ENCODE measurements around the gene GFRAL.
"Not testable (repeated sequence)": the region's sequence is repeated elsewhere in the genome, so short reads cannot be mapped to it uniquely, and the experiment has no call there.

GFRAL gene

GRCh38 chr6:55282115-55282514, 45.2 kb upstream of the GFRAL start:
- no peaks in the 10 kb centered on the region for H3K27me3 ChIP-seq (ENCODE audit: control insufficient read depth, low read length)
- H3K4me1 ChIP-seq (ENCODE audit: control insufficient read depth, low read length), result no peaks in the 10 kb centered on the region
- no peak overlapping the region for H3K4me2 ChIP-seq (ENCODE audit: low read length)
- H3K4me3 ChIP-seq (ENCODE audit: low read length), result no peak overlapping the region
- no peaks in the 10 kb centered on the region for H4K20me1 ChIP-seq (ENCODE audit: control insufficient read depth, insufficient read depth, low read depth, low read length)
- H3K9me2 ChIP-seq (replicated peaks; ENCODE audit: control insufficient read depth, low read length), result no peaks in the 10 kb centered on the region
- TF ChIP-seq, protein P1, sequence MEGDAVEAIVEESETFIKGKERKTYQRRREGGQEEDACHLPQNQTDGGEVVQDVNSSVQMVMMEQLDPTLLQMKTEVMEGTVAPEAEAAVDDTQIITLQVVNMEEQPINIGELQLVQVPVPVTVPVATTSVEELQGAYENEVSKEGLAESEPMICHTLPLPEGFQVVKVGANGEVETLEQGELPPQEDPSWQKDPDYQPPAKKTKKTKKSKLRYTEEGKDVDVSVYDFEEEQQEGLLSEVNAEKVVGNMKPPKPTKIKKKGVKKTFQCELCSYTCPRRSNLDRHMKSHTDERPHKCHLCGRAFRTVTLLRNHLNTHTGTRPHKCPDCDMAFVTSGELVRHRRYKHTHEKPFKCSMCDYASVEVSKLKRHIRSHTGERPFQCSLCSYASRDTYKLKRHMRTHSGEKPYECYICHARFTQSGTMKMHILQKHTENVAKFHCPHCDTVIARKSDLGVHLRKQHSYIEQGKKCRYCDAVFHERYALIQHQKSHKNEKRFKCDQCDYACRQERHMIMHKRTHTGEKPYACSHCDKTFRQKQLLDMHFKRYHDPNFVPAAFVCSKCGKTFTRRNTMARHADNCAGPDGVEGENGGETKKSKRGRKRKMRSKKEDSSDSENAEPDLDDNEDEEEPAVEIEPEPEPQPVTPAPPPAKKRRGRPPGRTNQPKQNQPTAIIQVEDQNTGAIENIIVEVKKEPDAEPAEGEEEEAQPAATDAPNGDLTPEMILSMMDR (IDR thresholded peaks at IDR 0.05; ENCODE audit: low read depth, low read length, poor library complexity, severe bottlenecking), result no peak
- no peak for TF ChIP-seq EZH2phosphoT487 (IDR thresholded peaks at IDR 0.05; ENCODE audit: borderline replicate concordance, low read length)
- no peaks in the 10 kb centered on the region for H3K9me3 ChIP-seq (ENCODE audit: control insufficient read depth, insufficient read depth, low read length)
- no peaks in the 10 kb centered on the region for H3F3A ChIP-seq (ENCODE audit: control insufficient read depth, insufficient read depth)
- H3K27ac ChIP-seq (ENCODE audit: low read depth, low read length), result no peak overlapping the region
- no peaks in the 10 kb centered on the region for H3K79me2 ChIP-seq (ENCODE audit: control insufficient read depth, low read length)
- H3K36me3 ChIP-seq (ENCODE audit: control insufficient read depth, low read length), result no peaks in the 10 kb centered on the region

DNA sequence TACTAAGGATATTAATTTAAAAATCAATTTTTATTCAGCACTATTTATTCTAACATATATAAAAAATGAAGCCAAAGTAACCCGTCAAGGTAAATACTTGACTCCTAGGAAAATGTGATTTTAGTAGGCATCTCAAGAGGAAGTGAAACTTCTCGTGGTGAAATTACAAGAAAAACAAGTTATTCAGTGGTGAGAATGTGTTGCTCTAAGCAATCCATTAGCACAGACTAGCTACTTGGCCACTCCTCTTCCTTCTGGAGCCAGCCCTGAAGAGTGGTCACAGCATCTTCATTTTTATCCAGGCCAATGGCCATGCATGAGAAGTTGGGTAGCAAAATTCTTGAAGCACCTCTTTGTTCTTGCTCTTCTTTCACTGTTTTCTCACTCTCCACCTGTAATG, 40.4 kb upstream of the GFRAL start:
- H3K27ac ChIP-seq (ENCODE audit: low read depth, low read length), result no peak overlapping the region
- no peaks in the 10 kb centered on the region for H3K27me3 ChIP-seq (ENCODE audit: control insufficient read depth, low read length)
- no peaks in the 10 kb centered on the region for H3K4me1 ChIP-seq (ENCODE audit: control insufficient read depth, low read length)
- no peaks in the 10 kb centered on the region for H3K9me2 ChIP-seq (replicated peaks; ENCODE audit: control insufficient read depth, low read length)
- no peaks in the 10 kb centered on the region for H3K79me2 ChIP-seq (ENCODE audit: control insufficient read depth, low read length)
- no peaks in the 10 kb centered on the region for H3K9me3 ChIP-seq (ENCODE audit: control insufficient read depth, insufficient read depth, low read length)
- TF ChIP-seq EZH2phosphoT487 (IDR thresholded peaks at IDR 0.05; ENCODE audit: borderline replicate concordance, low read length), result no peak
- TF ChIP-seq, protein P1 (IDR thresholded peaks at IDR 0.05; ENCODE audit: low read depth, low read length, poor library complexity, severe bottlenecking), result no peak
- H3K4me3 ChIP-seq (ENCODE audit: low read length), result no peak overlapping the region
- no peak overlapping the region for H3K4me2 ChIP-seq (ENCODE audit: low read length)
- H3K36me3 ChIP-seq (ENCODE audit: control insufficient read depth, low read length), result no peaks in the 10 kb centered on the region
- no peaks in the 10 kb centered on the region for H4K20me1 ChIP-seq (ENCODE audit: control insufficient read depth, insufficient read depth, low read depth, low read length)
- H3F3A ChIP-seq (ENCODE audit: control insufficient read depth, insufficient read depth), result no peaks in the 10 kb centered on the region

DNA sequence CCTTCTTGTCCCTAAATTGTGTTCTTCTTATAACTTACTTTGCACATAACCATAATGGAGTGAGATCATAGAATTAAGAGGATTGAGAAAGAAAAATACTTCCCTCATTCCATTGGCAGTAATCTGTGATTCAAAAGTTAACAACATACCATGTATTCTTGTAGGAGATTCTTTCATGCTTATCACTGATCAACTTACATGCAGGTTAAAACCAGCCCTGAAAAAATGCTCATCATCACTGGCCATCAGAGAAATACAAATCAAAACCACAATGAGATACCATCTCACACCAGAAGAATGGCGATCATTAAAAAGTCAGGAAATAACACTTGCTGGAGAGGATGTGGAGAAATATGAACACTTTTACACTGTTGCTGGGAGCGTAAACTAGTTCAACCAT, 36.5 kb upstream of the GFRAL start:
- Histone ChIP-seq H3K27ac (ENCODE audit: low read depth, low read length) (no peak overlapping the region), H3K9me2 (replicated peaks; ENCODE audit: control insufficient read depth, low read length) (no peaks in the 10 kb centered on the region), H3F3A (ENCODE audit: control insufficient read depth, insufficient read depth) (no peaks in the 10 kb centered on the region), H3K79me2 (ENCODE audit: control insufficient read depth, low read length) (no peaks in the 10 kb centered on the region), H3K4me2 (ENCODE audit: low read length) (no peak overlapping the region), H3K9me3 (ENCODE audit: control insufficient read depth, insufficient read depth, low read length) (no peaks in the 10 kb centered on the region), H3K27me3 (ENCODE audit: control insufficient read depth, low read length) (no peaks in the 10 kb centered on the region), H3K36me3 (ENCODE audit: control insufficient read depth, low read length) (no peaks in the 10 kb centered on the region), H4K20me1 (ENCODE audit: control insufficient read depth, insufficient read depth, low read depth, low read length) (no peaks in the 10 kb centered on the region), H3K4me3 (ENCODE audit: low read length) (no peak overlapping the region), H3K4me1 (ENCODE audit: control insufficient read depth, low read length) (no peaks in the 10 kb centered on the region)
- TF ChIP-seq, protein P1 (IDR thresholded peaks at IDR 0.05; ENCODE audit: low read depth, low read length, poor library complexity, severe bottlenecking), result no peak
- no peak for TF ChIP-seq EZH2phosphoT487 (IDR thresholded peaks at IDR 0.05; ENCODE audit: borderline replicate concordance, low read length)

DNA sequence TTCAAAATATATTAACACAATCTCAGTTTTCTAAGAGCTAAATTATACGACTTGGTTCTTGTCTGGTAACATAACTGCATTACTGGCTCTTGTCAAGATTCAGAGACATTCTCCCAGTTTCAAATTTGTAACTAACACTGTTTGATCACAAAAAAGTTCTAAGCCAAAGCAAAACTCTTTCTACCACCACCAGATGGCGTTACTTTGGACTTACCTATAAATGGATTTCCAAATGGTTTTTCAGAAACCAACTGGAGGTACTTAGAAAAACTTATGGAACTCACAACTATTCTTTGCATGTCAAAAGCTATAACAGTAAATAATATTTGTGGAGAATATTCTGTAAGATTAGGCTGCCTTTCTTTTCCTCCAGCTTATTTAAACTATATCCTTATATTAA, 34.2 kb upstream of the GFRAL start:
- TF ChIP-seq, protein P1 (IDR thresholded peaks at IDR 0.05; ENCODE audit: low read depth, low read length, poor library complexity, severe bottlenecking), result peak; percentile 55
- TF ChIP-seq EZH2phosphoT487 (IDR thresholded peaks at IDR 0.05; ENCODE audit: borderline replicate concordance, low read length), result no peak
- Histone ChIP-seq H3F3A (ENCODE audit: control insufficient read depth, insufficient read depth) (no peaks in the 10 kb centered on the region), H3K27me3 (ENCODE audit: control insufficient read depth, low read length) (no peaks in the 10 kb centered on the region), H3K36me3 (ENCODE audit: control insufficient read depth, low read length) (no peaks in the 10 kb centered on the region), H3K4me2 (ENCODE audit: low read length) (no peak overlapping the region), H3K4me1 (ENCODE audit: control insufficient read depth, low read length) (no peaks in the 10 kb centered on the region), H4K20me1 (ENCODE audit: control insufficient read depth, insufficient read depth, low read depth, low read length) (no peaks in the 10 kb centered on the region), H3K9me2 (replicated peaks; ENCODE audit: control insufficient read depth, low read length) (no peaks in the 10 kb centered on the region), H3K9me3 (ENCODE audit: control insufficient read depth, insufficient read depth, low read length) (no peaks in the 10 kb centered on the region), H3K79me2 (ENCODE audit: control insufficient read depth, low read length) (no peaks in the 10 kb centered on the region), H3K27ac (ENCODE audit: low read depth, low read length) (no peak overlapping the region), H3K4me3 (ENCODE audit: low read length) (no peak overlapping the region)

DNA sequence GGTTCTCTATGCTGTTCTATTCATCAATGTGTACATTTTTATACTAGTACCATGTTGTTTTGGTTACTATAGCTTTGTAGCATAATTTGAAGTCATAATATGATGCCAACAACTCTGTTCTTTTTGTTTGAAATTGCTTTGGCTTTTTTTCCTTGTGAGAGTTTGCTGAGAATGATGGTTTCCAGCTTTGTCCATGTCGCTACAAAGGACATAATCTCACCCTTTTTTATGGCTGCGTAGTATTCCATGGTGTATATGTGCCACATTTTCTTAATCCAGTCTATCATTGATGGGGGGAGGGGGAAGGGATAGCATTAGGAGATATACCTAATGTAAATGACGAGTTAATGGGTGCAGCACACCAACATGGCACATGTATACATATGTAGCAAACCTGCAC, 30.1 kb upstream of the GFRAL start:
- H3K4me3 ChIP-seq (ENCODE audit: low read length); H3K9me2 ChIP-seq (replicated peaks; ENCODE audit: control insufficient read depth, low read length); H3K4me1 ChIP-seq (ENCODE audit: control insufficient read depth, low read length); H3K79me2 ChIP-seq (ENCODE audit: control insufficient read depth, low read length); H3K36me3 ChIP-seq (ENCODE audit: control insufficient read depth, low read length); H3K4me2 ChIP-seq (ENCODE audit: low read length); H3K27me3 ChIP-seq (ENCODE audit: control insufficient read depth, low read length); H4K20me1 ChIP-seq (ENCODE audit: control insufficient read depth, insufficient read depth, low read depth, low read length); H3K9me3 ChIP-seq (ENCODE audit: control insufficient read depth, insufficient read depth, low read length); H3F3A ChIP-seq (ENCODE audit: control insufficient read depth, insufficient read depth); H3K27ac ChIP-seq (ENCODE audit: low read depth, low read length): not testable (repeated sequence)

Measured in DOHH2 (cell line).